Skeletal muscle satellite cell (primary cell): ENCODE data around the gene PPP1R18.
A peak's percentile ranks its signal among the peaks of the same experiment; 100 is the strongest.

Experiments
- H3K27me3 ChIP-seq: 2 replicates; pipeline ENCODE4 v1.7.0; 2013; ENCODE audit warnings: low read length; ENCODE audit not compliant: control insufficient read depth, insufficient read depth
- H3K36me3 ChIP-seq: 2 replicates; pipeline ENCODE4 v1.7.0; 2013; ENCODE audit warnings: mild to moderate bottlenecking, control low read depth, low read length; ENCODE audit not compliant: insufficient read depth
- H3K4me1 ChIP-seq: 2 replicates; pipeline ENCODE4 v1.7.0; 2013; ENCODE audit warnings: low read length; ENCODE audit not compliant: control insufficient read depth, insufficient read depth
- H3K4me2 ChIP-seq: 2 replicates; pipeline ENCODE4 v1.7.0; 2013; ENCODE audit warnings: mild to moderate bottlenecking, low read length
- H3K4me3 ChIP-seq: 2 replicates; pipeline ENCODE4 v1.7.0; 2013; ENCODE audit warnings: low read length
- H3K9ac ChIP-seq: 2 replicates; pipeline ENCODE4 v1.7.0; 2013; ENCODE audit warnings: mild to moderate bottlenecking, low read depth, low read length, moderate library complexity
- H3K9me3 ChIP-seq: replicated peaks from 2 replicates; pipeline ENCODE4 v1.7.0; 2013; ENCODE audit warnings: mild to moderate bottlenecking, control low read depth, low read length

PPP1R18 gene

GRCh38 chr6:30696432-30696831, 10.0 kb upstream of the PPP1R18 start:
- Histone ChIP-seq H3K9me3 (no peaks in the 10 kb centered on the region), H3K27me3 (no peaks in the 10 kb centered on the region), H3K4me2 (no peak overlapping the region), H3K36me3 (peaks cover 12% of the 10 kb centered on the region), H3K9ac (no peak overlapping the region), H3K4me3 (no peak overlapping the region), H3K4me1 (peaks cover 15% of the 10 kb centered on the region)

GRCh38 chr6:30691208-30691847, 4.9 kb upstream of the PPP1R18 start:
- peak overlapping the region; percentile 80 for H3K9ac ChIP-seq
- no peaks in the 10 kb centered on the region for H3K9me3 ChIP-seq
- peak overlapping the region; percentile 99 for H3K4me2 ChIP-seq
- H3K4me3 ChIP-seq: peak overlapping the region; percentile 95
- H3K27me3 ChIP-seq: no peaks in the 10 kb centered on the region
- peaks cover 47% of the 10 kb centered on the region for H3K4me1 ChIP-seq
- H3K36me3 ChIP-seq: no peaks in the 10 kb centered on the region

GRCh38 chr6:30690403-30691207, 4.2 kb upstream of the PPP1R18 start, which contains the start of gene NRM:
Gene NRM, minus strand, starts transcription at chr6:30690984. Its CDS starts 10 bp downstream, at chr6:30690974.
- H3K4me1 ChIP-seq: peaks cover 45% of the 10 kb centered on the region
- H3K36me3 ChIP-seq: peaks cover 3% of the 10 kb centered on the region
- H3K27me3 ChIP-seq: no peaks in the 10 kb centered on the region
- no peaks in the 10 kb centered on the region for H3K9me3 ChIP-seq
- peak within 1 kb of the TSS; percentile 80 for H3K9ac ChIP-seq
- peak within 1 kb of the TSS; percentile 99 for H3K4me2 ChIP-seq
- H3K4me3 ChIP-seq: peak within 1 kb of the TSS; percentile 95

GRCh38 chr6:30689985-30690384, 3.5 kb upstream of the PPP1R18 start:
- Histone ChIP-seq H3K4me2 (peak overlapping the region; percentile 99), H3K36me3 (peaks cover 9% of the 10 kb centered on the region), H3K4me1 (peaks cover 43% of the 10 kb centered on the region), H3K4me3 (peak overlapping the region; percentile 95), H3K27me3 (no peaks in the 10 kb centered on the region), H3K9me3 (no peaks in the 10 kb centered on the region), H3K9ac (peak overlapping the region; percentile 80)

GRCh38 chr6:30689022-30689865, 2.8 kb upstream of the PPP1R18 start:
- Histone ChIP-seq H3K9me3 (no peaks in the 10 kb centered on the region), H3K4me1 (peaks cover 39% of the 10 kb centered on the region), H3K4me3 (peak overlapping the region; percentile 95)

GRCh38 chr6:30688569-30688968, 2.1 kb upstream of the PPP1R18 start:
- peak overlapping the region; percentile 96 for H3K9ac ChIP-seq
- H3K4me1 ChIP-seq: peaks cover 39% of the 10 kb centered on the region
- H3K36me3 ChIP-seq: peaks cover 19% of the 10 kb centered on the region
- no peaks in the 10 kb centered on the region for H3K27me3 ChIP-seq
- no peaks in the 10 kb centered on the region for H3K9me3 ChIP-seq
- H3K4me2 ChIP-seq: peak overlapping the region; percentile 99
- peak overlapping the region; percentile 95 for H3K4me3 ChIP-seq

More at GRCh38 chr6:30689022-30689865, 2.8 kb upstream of the PPP1R18 start:
- H3K27me3 ChIP-seq: no peaks in the 10 kb centered on the region
- H3K9ac ChIP-seq: peak overlapping the region; percentile 80
- H3K36me3 ChIP-seq: peaks cover 13% of the 10 kb centered on the region
- peak overlapping the region; percentile 99 for H3K4me2 ChIP-seq

GRCh38 chr6:30687659-30688431, 1.4 kb upstream of the PPP1R18 start:
- Histone ChIP-seq H3K9ac (peak overlapping the region; percentile 96), H3K9me3 (no peaks in the 10 kb centered on the region), H3K4me3 (peak overlapping the region; percentile 95), H3K36me3 (peaks cover 27% of the 10 kb centered on the region), H3K27me3 (no peaks in the 10 kb centered on the region), H3K4me1 (peaks cover 39% of the 10 kb centered on the region), H3K4me2 (peak overlapping the region; percentile 99)

- H3K4me2 ChIP-seq: peak overlapping the region; percentile 99
- H3K27me3 ChIP-seq: no peaks in the 10 kb centered on the region
- H3K9me3 ChIP-seq: no peaks in the 10 kb centered on the region
- peak overlapping the region; percentile 96 for H3K9ac ChIP-seq
- peaks cover 29% of the 10 kb centered on the region for H3K36me3 ChIP-seq
- H3K4me1 ChIP-seq: peaks cover 45% of the 10 kb centered on the region
- peak overlapping the region; percentile 95 for H3K4me3 ChIP-seq
Measured at GRCh38 chr6:30686908-30687658, 638 bp upstream of the PPP1R18 start.

- Histone ChIP-seq H3K9ac (peak overlapping the region; percentile 96), H3K9me3 (no peaks in the 10 kb centered on the region), H3K36me3 (peaks cover 39% of the 10 kb centered on the region), H3K27me3 (no peaks in the 10 kb centered on the region), H3K4me2 (peak overlapping the region; percentile 99), H3K4me3 (peak overlapping the region; percentile 95), H3K4me1 (peaks cover 48% of the 10 kb centered on the region)
Measured at GRCh38 chr6:30685157-30686008, 1.1 kb downstream of the PPP1R18 start.
